Stimulated activated CD4-positive, alpha-beta T cell treated with anti-CD3 and anti-CD28 coated beads, Interleukin-1b, Interleukin-23, amount 100 ng/mL, for 1 hour (primary cell): ENCODE results near the gene TFDP1.
"Not testable (repeated sequence)": the region's sequence is repeated elsewhere in the genome, so short reads cannot be mapped to it uniquely, and the experiment has no call there.

Experiments
- DNase-seq, 2 donors: peaks; one replicate each; pipeline ENCODE4 v3.0.0-alpha.2; 2020; ENCODE audit warnings: low read depth in 2 of 2

Gene TFDP1

GRCh38 chr13:113616991-113617749 lies 32.6 kb downstream of the TFDP1 start:
- no peak for DNase-seq

GRCh38 chr13:113617961-113618360 lies 33.4 kb downstream of the TFDP1 start:
- no peak for DNase-seq

- DNase-seq: no peak
Measured at GRCh38 chr13:113618455-113618854, 33.9 kb downstream of the TFDP1 start.

- no peak for DNase-seq
Measured at GRCh38 chr13:113620036-113620796, 35.7 kb downstream of the TFDP1 start.

- DNase-seq: no peak
Measured at GRCh38 chr13:113621046-113621445, 36.5 kb downstream of the TFDP1 start.

GRCh38 chr13:113621498-113621897 lies 36.9 kb downstream of the TFDP1 start:
- DNase-seq: not testable (repeated sequence)

- DNase-seq: not testable (repeated sequence)
Measured at GRCh38 chr13:113621986-113622550, 37.5 kb downstream of the TFDP1 start.

GRCh38 chr13:113622791-113623490 lies 38.4 kb downstream of the TFDP1 start:
- no peak for DNase-seq

GRCh38 chr13:113623491-113624234 lies 39.1 kb downstream of the TFDP1 start:
- no peak for DNase-seq

- DNase-seq: no peak
Measured at GRCh38 chr13:113624235-113624587, 39.7 kb downstream of the TFDP1 start.

- DNase-seq: not testable (repeated sequence)
Measured at GRCh38 chr13:113624640-113625304, 40.2 kb downstream of the TFDP1 start.

- no peak for DNase-seq
Measured at GRCh38 chr13:113625965-113626721, 41.6 kb downstream of the TFDP1 start.

GRCh38 chr13:113627136-113627535 lies 42.6 kb downstream of the TFDP1 start:
- no peak for DNase-seq

GRCh38 chr13:113628291-113629270 lies 44.0 kb downstream of the TFDP1 start:
- DNase-seq: no peak

GRCh38 chr13:113629866-113630265 lies 45.3 kb downstream of the TFDP1 start:
- DNase-seq: no peak

GRCh38 chr13:113630296-113630695 lies 45.7 kb downstream of the TFDP1 start:
- DNase-seq: no peak

- no peak for DNase-seq
Measured at GRCh38 chr13:113630804-113631203, 46.3 kb downstream of the TFDP1 start.

- DNase-seq: no peak
Measured at GRCh38 chr13:113631341-113632095, 47.0 kb downstream of the TFDP1 start.
